CD14-positive monocyte (primary cell): ENCODE measurements around the gene IRX4. TPM values are rescaled to one million over a fixed set of nuclear protein-coding genes. Genes with fewer than 3 reads are reported as not detected.

Experiments
- DNase-seq, 3 donors: peaks; one replicate each; pipeline ENCODE4 v3.0.0-alpha.2; 2011 to 2022
- H2AFZ ChIP-seq: 2 replicates; pipeline ENCODE4 v1.6.0; 2012; ENCODE audit warnings: mild to moderate bottlenecking, low read depth, low read length, inconsistent platforms; ENCODE audit not compliant: insufficient read depth, poor library complexity, severe bottlenecking
- H3K27ac ChIP-seq, 2 donors: 1 replicate in 1 of 2; 2 replicates in 1 of 2; pipeline ENCODE4 v1.5.1; 2012 to 2013; ENCODE audit warnings: low read length in 2 of 2, control low read depth in 1 of 2, inconsistent platforms in 1 of 2, low read depth in 1 of 2, mild to moderate bottlenecking in 1 of 2
- H3K27me3 ChIP-seq, 2 donors: one replicate each; pipeline versions ENCODE4 v1.6.0 to v1.6.1; 2011 to 2013; ENCODE audit warnings: low read length in 2 of 2; ENCODE audit not compliant: control insufficient read depth in 2 of 2, insufficient read depth in 2 of 2
- H3K36me3 ChIP-seq, 2 donors: replicated peaks in 1 of 2; 1 replicate in 1 of 2; 2 replicates in 1 of 2; pipeline versions ENCODE4 v1.5.1 to v1.6.1; 2012 to 2013; ENCODE audit warnings: low read length in 2 of 2, control low read depth in 1 of 2, inconsistent platforms in 1 of 2, mild to moderate bottlenecking in 1 of 2; ENCODE audit not compliant: insufficient read depth in 2 of 2, control insufficient read depth in 1 of 2
- H3K4me1 ChIP-seq, 2 donors: 1 replicate in 1 of 2; 2 replicates in 1 of 2; pipeline versions ENCODE4 v1.5.1 to v1.6.1; 2012 to 2013; ENCODE audit warnings: low read length in 2 of 2, control low read depth in 1 of 2, inconsistent platforms in 1 of 2, mild to moderate bottlenecking in 1 of 2, moderate library complexity in 1 of 2; ENCODE audit not compliant: insufficient read depth in 2 of 2, control insufficient read depth in 1 of 2
- H3K4me2 ChIP-seq: replicated peaks from 2 replicates; pipeline ENCODE3; 2012; ENCODE audit warnings: low read length, moderate library complexity, mild to moderate bottlenecking; ENCODE audit not compliant: poor library complexity, severe bottlenecking; ENCODE audit errors: extremely low read depth
- H3K4me3 ChIP-seq, 3 experiments: fragments of 200-600 bp in 1 of 3; sonication (generic) in 1 of 3; replicated peaks in 1 of 3; 1 replicate in 2 of 3; 2 replicates in 1 of 3; pipeline ENCODE4 v1.5.1; 2011 to 2013; ENCODE audit warnings: low read length in 3 of 3, mild to moderate bottlenecking in 3 of 3, control low read depth in 2 of 3, low read depth in 2 of 3, inconsistent platforms in 1 of 3, moderate library complexity in 1 of 3
- H3K79me2 ChIP-seq: 2 replicates; pipeline ENCODE4 v1.6.0; 2012; ENCODE audit warnings: mild to moderate bottlenecking, control low read depth, inconsistent platforms, low read length, moderate library complexity; ENCODE audit not compliant: insufficient read depth
- H3K9ac ChIP-seq: 2 replicates; pipeline ENCODE4 v1.6.0; 2017; ENCODE audit warnings: low read length, mild to moderate bottlenecking; ENCODE audit not compliant: insufficient read depth, poor library complexity, severe bottlenecking
- H3K9me3 ChIP-seq, 2 donors: replicated peaks in 1 of 2; 1 replicate in 1 of 2; 2 replicates in 1 of 2; pipeline versions ENCODE4 v1.5.1 to v1.6.1; 2012 to 2013; ENCODE audit warnings: low read length in 2 of 2, control low read depth in 1 of 2; ENCODE audit not compliant: control insufficient read depth in 1 of 2, insufficient read depth in 1 of 2
- H4K20me1 ChIP-seq: 2 replicates; pipeline ENCODE4 v1.6.0; 2012; ENCODE audit warnings: mild to moderate bottlenecking, low read length, control low read depth, moderate library complexity; ENCODE audit not compliant: insufficient read depth
- H3K27ac Mint-ChIP-seq, 7 donors: one replicate each; pipeline ENCODE4 v1.8.0; 2020; ENCODE audit warnings: mild to moderate bottlenecking in 7 of 7, mixed read lengths in 7 of 7, moderate library complexity in 6 of 7, inconsistent platforms in 2 of 7
- H3K27me3 Mint-ChIP-seq, 3 donors: one replicate each; pipeline ENCODE4 v1.8.0; 2021 to 2022; ENCODE audit warnings: low read depth in 3 of 3, mild to moderate bottlenecking in 3 of 3, mixed read lengths in 3 of 3, moderate library complexity in 3 of 3, inconsistent platforms in 1 of 3
- H3K36me3 Mint-ChIP-seq, 2 donors: one replicate each; pipeline ENCODE4 v1.8.0; 2020; ENCODE audit warnings: mixed read lengths in 2 of 2, inconsistent platforms in 1 of 2, mild to moderate bottlenecking in 1 of 2
- H3K4me1 Mint-ChIP-seq: one replicate; pipeline ENCODE4 v1.8.0; 2020; ENCODE audit warnings: mild to moderate bottlenecking, mixed read lengths
- H3K4me3 Mint-ChIP-seq, 2 donors: one replicate each; pipeline ENCODE4 v1.8.0; 2020; ENCODE audit warnings: mild to moderate bottlenecking in 2 of 2, mixed read lengths in 2 of 2, moderate library complexity in 1 of 2
- H3K9me3 Mint-ChIP-seq, 7 donors: one replicate each; pipeline ENCODE4 v1.8.0; 2020 to 2022; ENCODE audit warnings: mixed read lengths in 7 of 7, mild to moderate bottlenecking in 6 of 7, moderate library complexity in 6 of 7, inconsistent platforms in 2 of 7
- WGBS: methylation state at CpG from one replicate; pipeline ENCODE4 v1.1.5; 2013; ENCODE audit warnings: missing lambda C conversion rate; ENCODE audit not compliant: insufficient coverage; 5-methylcytosine and 5-hydroxymethylcytosine counted together
- intact Hi-C, 2 donors: fragments of 100-400 bp; cut with micrococcal nuclease; formaldehyde crosslinking; loops; one replicate each; pipeline versions ENCODE4 v1.15.0 to v1.15.1; 2023
- polyA plus RNA-seq, 3 donors: library from polyadenylated mRNA; depleted of rRNA in 1 of 3; unstranded in 2 of 3; stranded (reverse) in 1 of 3; fragments of 300-500 nt in 2 of 3; fragments of >200 nt in 1 of 3; fragmentation: Illumina TruSeq in 2 of 3; gene quantifications; 1 replicate in 2 of 3; 2 replicates in 1 of 3; pipeline ENCODE4 v1.2.3, GENCODE V29; 2012 to 2021
- TF ChIP-seq, protein P1 (sequence below): fragments of 200-600 bp; IDR thresholded peaks from one replicate; pipeline ENCODE4 v1.8.0; 2022; ENCODE audit warnings: antibody characterized with exemption, mild to moderate bottlenecking

Gene IRX4
- polyA plus RNA-seq, 3 donors = not detected

DNA sequence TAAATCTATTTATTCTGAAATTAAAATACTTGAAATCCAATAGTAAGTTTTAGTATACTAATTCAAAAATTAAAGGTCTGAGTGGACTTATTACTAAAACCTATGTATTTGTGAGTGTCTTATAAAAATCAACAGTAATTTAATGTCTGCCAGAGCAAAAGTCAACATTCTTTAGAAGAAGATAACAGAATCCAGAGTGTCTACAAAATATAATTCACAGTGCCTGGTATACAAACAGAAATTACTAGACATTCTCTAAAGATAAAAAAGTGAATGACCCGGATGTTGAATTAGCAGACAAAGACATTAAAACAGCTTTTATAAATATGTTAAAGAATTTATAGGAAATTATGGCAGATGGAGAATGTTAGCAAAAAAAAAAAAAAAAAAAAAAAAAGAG, 22.4 kb upstream of the IRX4 start:
- Histone ChIP-seq H3K4me3 (no peak overlapping the region), H3K4me2 (no peak overlapping the region), H3K9ac (no peak overlapping the region), H3K27ac (no peak overlapping the region), H3K27me3 (no peaks in the 10 kb centered on the region), H3K79me2 (no peaks in the 10 kb centered on the region), H2AFZ (no peak overlapping the region), H3K9me3 (peaks cover 0 to 23% of the 10 kb centered on the region in 2 donors), H3K36me3 (no peaks in the 10 kb centered on the region), H4K20me1 (no peaks in the 10 kb centered on the region), H3K4me1 (no peaks in the 10 kb centered on the region)
- TF ChIP-seq, protein P1, sequence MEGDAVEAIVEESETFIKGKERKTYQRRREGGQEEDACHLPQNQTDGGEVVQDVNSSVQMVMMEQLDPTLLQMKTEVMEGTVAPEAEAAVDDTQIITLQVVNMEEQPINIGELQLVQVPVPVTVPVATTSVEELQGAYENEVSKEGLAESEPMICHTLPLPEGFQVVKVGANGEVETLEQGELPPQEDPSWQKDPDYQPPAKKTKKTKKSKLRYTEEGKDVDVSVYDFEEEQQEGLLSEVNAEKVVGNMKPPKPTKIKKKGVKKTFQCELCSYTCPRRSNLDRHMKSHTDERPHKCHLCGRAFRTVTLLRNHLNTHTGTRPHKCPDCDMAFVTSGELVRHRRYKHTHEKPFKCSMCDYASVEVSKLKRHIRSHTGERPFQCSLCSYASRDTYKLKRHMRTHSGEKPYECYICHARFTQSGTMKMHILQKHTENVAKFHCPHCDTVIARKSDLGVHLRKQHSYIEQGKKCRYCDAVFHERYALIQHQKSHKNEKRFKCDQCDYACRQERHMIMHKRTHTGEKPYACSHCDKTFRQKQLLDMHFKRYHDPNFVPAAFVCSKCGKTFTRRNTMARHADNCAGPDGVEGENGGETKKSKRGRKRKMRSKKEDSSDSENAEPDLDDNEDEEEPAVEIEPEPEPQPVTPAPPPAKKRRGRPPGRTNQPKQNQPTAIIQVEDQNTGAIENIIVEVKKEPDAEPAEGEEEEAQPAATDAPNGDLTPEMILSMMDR = no peak
- intact Hi-C loops = no loop called here
- H3K9me3 Mint-ChIP-seq = peaks cover 9 to 20% (median 12%) of the 10 kb centered on the region in 7 donors
- no peaks in the 10 kb centered on the region for H3K4me1 Mint-ChIP-seq
- no peak for DNase-seq
- H3K4me3 Mint-ChIP-seq = no peak overlapping the region
- H3K36me3 Mint-ChIP-seq = no peaks in the 10 kb centered on the region
- H3K27ac Mint-ChIP-seq = no peak overlapping the region
- no CpG with 5 or more reads among the region's 1 CpG for WGBS
- peaks cover 2 to 11% (median 3%) of the 10 kb centered on the region in 3 donors for H3K27me3 Mint-ChIP-seq

DNA sequence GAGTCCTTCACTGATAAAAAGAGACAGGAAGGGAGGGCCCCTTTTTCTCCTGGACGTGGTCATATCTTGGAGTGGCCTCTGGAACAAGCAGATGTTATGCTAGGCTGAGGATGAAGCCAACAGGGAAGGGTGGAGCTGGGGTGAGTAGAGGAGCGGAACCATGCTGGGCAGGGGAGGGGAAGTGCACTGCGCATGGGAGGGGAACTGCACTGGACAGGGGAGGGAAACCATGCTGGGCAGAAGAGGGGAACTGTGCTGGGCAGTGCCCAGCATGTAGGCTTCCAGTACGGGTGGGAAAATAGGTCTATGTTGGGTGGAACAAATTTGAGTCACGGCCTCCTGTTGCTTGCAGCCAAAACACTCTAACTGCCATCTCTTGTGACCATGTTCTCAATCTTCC, 19.3 kb upstream of the IRX4 start:
- Histone ChIP-seq H3K4me3 (no peak overlapping the region), H3K27me3 (no peaks in the 10 kb centered on the region), H3K4me2 (no peak overlapping the region), H3K9me3 (peaks cover 0 to 23% of the 10 kb centered on the region in 2 donors), H3K79me2 (no peaks in the 10 kb centered on the region), H3K27ac (no peak overlapping the region), H3K36me3 (no peaks in the 10 kb centered on the region), H4K20me1 (no peaks in the 10 kb centered on the region), H3K4me1 (no peaks in the 10 kb centered on the region), H2AFZ (no peak overlapping the region), H3K9ac (no peak overlapping the region)
- Mint-ChIP-seq H3K27ac (no peak overlapping the region), H3K4me3 (no peak overlapping the region), H3K36me3 (no peaks in the 10 kb centered on the region), H3K9me3 (peaks cover 9 to 22% (median 12%) of the 10 kb centered on the region in 7 donors), H3K4me1 (no peaks in the 10 kb centered on the region), H3K27me3 (peaks cover 2 to 11% (median 3%) of the 10 kb centered on the region in 3 donors)
- no peak for DNase-seq
- TF ChIP-seq, protein P1 = no peak
- intact Hi-C loops = no loop called here
- WGBS = 80% methylated on average over 3 of the region's 5 CpGs
